Measurements from ENCODE around the gene WARS2. TPM values are rescaled to one million over a fixed set of nuclear protein-coding genes. Genes with fewer than 3 reads are reported as not detected.

Gene WARS2
- total RNA-seq, 1 experiment from 2014 or later = 17.6 TPM

GRCh38 chr1:118989878-118990378 lies 150.5 kb downstream of the WARS2 start:
- H3K9me2 ChIP-seq (ENCODE audit: insufficient read depth) = no peaks in the 10 kb centered on the region
- no peaks in the 10 kb centered on the region for H3K79me2 ChIP-seq (ENCODE audit: low read depth)
- CTCF ChIA-PET = interaction anchor here (0.6 kb wide), 1 partner anchor 48 kb away, joined by 6 read pairs; no protein-coding TSS in a partner anchor
- BruUV-seq (replicated peaks) = no TSS peak
- no peak overlapping the region for H2AFZ ChIP-seq
- H3K27me3 ChIP-seq (ENCODE audit: insufficient read depth, low read depth) = peaks cover 71% of the 10 kb centered on the region
- H3K36me3 ChIP-seq (ENCODE audit: low read depth) = no peaks in the 10 kb centered on the region
- intact Hi-C loops (cut with micrococcal nuclease; ENCODE audit: unreplicated experiment) = no loop called here
- no peaks in the 10 kb centered on the region for H4K20me1 ChIP-seq (ENCODE audit: insufficient read depth)
- POLR2A ChIA-PET (ENCODE audit: unreplicated experiment) = no interaction called here
- no peaks in the 10 kb centered on the region for H3K9me3 ChIP-seq (ENCODE audit: insufficient read depth, low read depth)
- DNase-seq = no peak
- no peak overlapping the region for H3K4me3 ChIP-seq
- no peak overlapping the region for H3K27ac ChIP-seq
- H3K4me1 ChIP-seq (replicated peaks; ENCODE audit: insufficient read depth) = no peaks in the 10 kb centered on the region
- TF ChIP-seq CTCF (conservative IDR thresholded peaks at IDR 0.05) (no peak), EZH2 (IDR thresholded peaks at IDR 0.05; ENCODE audit: low read depth) (no peak)
- no peak overlapping the region for H3K4me2 ChIP-seq
- no peaks in the 10 kb centered on the region for H3F3A ChIP-seq (ENCODE audit: insufficient read depth, low read depth)

GRCh38 chr1:118989006-118989815 lies 151.2 kb downstream of the WARS2 start:
- Histone ChIP-seq H4K20me1 (ENCODE audit: insufficient read depth) (no peaks in the 10 kb centered on the region), H3K9me3 (ENCODE audit: insufficient read depth, low read depth) (no peaks in the 10 kb centered on the region), H3K79me2 (ENCODE audit: low read depth) (no peaks in the 10 kb centered on the region), H3K36me3 (ENCODE audit: low read depth) (no peaks in the 10 kb centered on the region), H3K4me1 (replicated peaks; ENCODE audit: insufficient read depth) (no peaks in the 10 kb centered on the region), H3K4me3 (no peak overlapping the region), H3F3A (ENCODE audit: insufficient read depth, low read depth) (no peaks in the 10 kb centered on the region), H2AFZ (no peak overlapping the region), H3K9me2 (ENCODE audit: insufficient read depth) (no peaks in the 10 kb centered on the region), H3K27ac (no peak overlapping the region), H3K27me3 (ENCODE audit: insufficient read depth, low read depth) (peaks cover 65% of the 10 kb centered on the region), H3K4me2 (no peak overlapping the region)
- POLR2A ChIA-PET (ENCODE audit: unreplicated experiment) = no interaction called here
- CTCF ChIA-PET = no interaction called here
- no peak for DNase-seq
- no TSS peak for BruUV-seq (replicated peaks)
- intact Hi-C loops (cut with micrococcal nuclease; ENCODE audit: unreplicated experiment) = no loop called here
- no peak for TF ChIP-seq CTCF (conservative IDR thresholded peaks at IDR 0.05)
- TF ChIP-seq EZH2 (IDR thresholded peaks at IDR 0.05; ENCODE audit: low read depth) = no peak

- DNase-seq = no peak
- H3K4me1 ChIP-seq (replicated peaks; ENCODE audit: insufficient read depth) = no peaks in the 10 kb centered on the region
- BruUV-seq (replicated peaks) = no TSS peak
- H3K4me3 ChIP-seq = no peak within 1 kb of the TSS
- H3K27ac ChIP-seq = no peak within 1 kb of the TSS
- no peak for TF ChIP-seq CTCF (conservative IDR thresholded peaks at IDR 0.05)
- TF ChIP-seq EZH2 (IDR thresholded peaks at IDR 0.05; ENCODE audit: low read depth) = no peak
- H3K9me2 ChIP-seq (ENCODE audit: insufficient read depth) = no peaks in the 10 kb centered on the region
- no peak within 1 kb of the TSS for H2AFZ ChIP-seq
- no peak within 1 kb of the TSS for H3K4me2 ChIP-seq
- CTCF ChIA-PET = no interaction called here
- H3K9me3 ChIP-seq (ENCODE audit: insufficient read depth, low read depth) = no peaks in the 10 kb centered on the region
- H3F3A ChIP-seq (ENCODE audit: insufficient read depth, low read depth) = no peaks in the 10 kb centered on the region
- no peaks in the 10 kb centered on the region for H3K36me3 ChIP-seq (ENCODE audit: low read depth)
- H3K27me3 ChIP-seq (ENCODE audit: insufficient read depth, low read depth) = peaks cover 58% of the 10 kb centered on the region
- intact Hi-C loops (cut with micrococcal nuclease; ENCODE audit: unreplicated experiment) = no loop called here
- POLR2A ChIA-PET (ENCODE audit: unreplicated experiment) = no interaction called here
- no peaks in the 10 kb centered on the region for H4K20me1 ChIP-seq (ENCODE audit: insufficient read depth)
- no peaks in the 10 kb centered on the region for H3K79me2 ChIP-seq (ENCODE audit: low read depth)
These were observed 152.1 kb downstream of the WARS2 start, which contains the start of gene TBX15 for GRCh38 chr1:118988186-118989005. TSS of gene TBX15 (minus strand) at chr1:118988343. CDS start at chr1:118987795, 548 bp downstream.

Measured in PC-9 (cell line).